PC-3 (cell line): ENCODE data around the gene TMEM231. TPM values are rescaled to one million over a fixed set of nuclear protein-coding genes. Genes with fewer than 3 reads are reported as not detected.

ENCODE experiments used
- ATAC-seq: fragments of 200-7000 bp; cut with Tn5 transposase; 2 replicates; pipeline ENCODE4 v1.9.1; 2020; ENCODE audit warnings: mild to moderate bottlenecking, moderate library complexity
- BruUV-seq: library from RNA; stranded (reverse); fragments of 400-500 nt; replicated peaks from 2 replicates; lab custom pipeline; 2021; lab: Mats Ljungman, UMichigan
- CTCF ChIA-PET: fragments of 300-600 bp; sonication (Branson Sonifier 250); formaldehyde crosslinking; loops from one replicate; lab custom pipeline; 2022; ENCODE audit warnings: antibody characterized with exemption; lab: Charles Lee
- POLR2A ChIA-PET: fragments of 300-600 bp; sonication (Branson Sonifier 250); formaldehyde crosslinking; loops from one replicate; lab custom pipeline; 2022; ENCODE audit warnings: antibody characterized with exemption; ENCODE audit not compliant: unreplicated experiment; lab: Charles Lee
- DNase-seq: peaks from one replicate; pipeline ENCODE4 v3.0.0-alpha.2; 2015
- H2AFZ ChIP-seq: fragments of 300-600 bp; sonication (generic); 2 replicates; pipeline ENCODE4 v1.6.0; 2016; ENCODE audit warnings: antibody characterized with exemption, low read length
- H3F3A ChIP-seq: fragments of 300-600 bp; sonication (generic); one replicate; pipeline ENCODE4 v1.6.0; 2017; ENCODE audit warnings: antibody characterized with exemption, low read length, control low read depth, mild to moderate bottlenecking; ENCODE audit not compliant: unreplicated experiment
- H3K27ac ChIP-seq: fragments of 300-600 bp; sonication (generic); 2 replicates; pipeline ENCODE4 v1.5.1; 2016; ENCODE audit warnings: mild to moderate bottlenecking, low read length
- H3K27me3 ChIP-seq: fragments of 300-600 bp; sonication (generic); 2 replicates; pipeline ENCODE4 v1.6.1; 2016; ENCODE audit warnings: low read length, mixed read lengths
- H3K36me3 ChIP-seq: fragments of 300-600 bp; sonication (generic); 2 replicates; pipeline ENCODE4 v1.6.1; 2016; ENCODE audit warnings: low read depth, mixed run types, low read length, mixed read lengths
- H3K4me1 ChIP-seq: fragments of 300-600 bp; sonication (generic); 2 replicates; pipeline ENCODE4 v1.5.1; 2016; ENCODE audit warnings: low read length; ENCODE audit not compliant: insufficient read depth
- H3K4me2 ChIP-seq: fragments of 300-600 bp; sonication (generic); 2 replicates; pipeline ENCODE4 v1.6.0; 2016; ENCODE audit warnings: low read length
- H3K4me3 ChIP-seq: fragments of 300-600 bp; sonication (generic); 2 replicates; pipeline ENCODE4 v1.5.1; 2016; ENCODE audit warnings: mild to moderate bottlenecking, low read length, mixed read lengths
- H3K79me2 ChIP-seq: fragments of 300-600 bp; sonication (generic); 2 replicates; pipeline ENCODE4 v1.6.1; 2017; ENCODE audit warnings: low read length, mixed read lengths
- H3K9ac ChIP-seq: fragments of 300-600 bp; sonication (generic); 2 replicates; pipeline ENCODE4 v1.6.0; 2016; ENCODE audit warnings: mild to moderate bottlenecking, low read length
- H3K9me2 ChIP-seq: fragments of 300-600 bp; sonication (generic); replicated peaks from 2 replicates; pipeline ENCODE4 v1.6.1; 2016; ENCODE audit warnings: mixed run types, low read length, mixed read lengths
- H3K9me3 ChIP-seq: fragments of 300-600 bp; sonication (generic); 2 replicates; pipeline ENCODE4 v1.6.1; 2016; ENCODE audit warnings: low read length, mixed read lengths
- H4K20me1 ChIP-seq: fragments of 300-600 bp; sonication (generic); 2 replicates; pipeline ENCODE4 v1.6.1; 2016; ENCODE audit warnings: low read length, mixed read lengths
- CTCF ChIP-seq: fragments of 300-600 bp; sonication (generic); conservative IDR thresholded peaks from 2 replicates; pipeline ENCODE4 v1.5.1; 2017; ENCODE audit warnings: antibody characterized with exemption, low read depth, mild to moderate bottlenecking, low read length
- EZH2 ChIP-seq: fragments of 300-600 bp; sonication (generic); IDR thresholded peaks from one replicate; pipeline ENCODE4 v1.6.1; 2017; ENCODE audit warnings: antibody characterized with exemption, mild to moderate bottlenecking, low read length; ENCODE audit not compliant: unreplicated experiment
- EZH2phosphoT487 ChIP-seq: fragments of 300-600 bp; sonication (generic); IDR thresholded peaks from 2 replicates; pipeline ENCODE4 v1.6.1; 2018; ENCODE audit warnings: mild to moderate bottlenecking, antibody characterized with exemption, low read length, borderline replicate concordance
- intact Hi-C: fragments of 100-400 bp; cut with micrococcal nuclease; formaldehyde crosslinking; loops from 2 replicates; pipeline ENCODE4 v1.9.0; 2023
- total RNA-seq: library from RNA; depleted of rRNA; stranded (reverse); fragments of >200 nt; gene quantifications from 2 replicates; pipeline ENCODE4 v1.2.3, GENCODE V29; 2014

TMEM231 gene
- total RNA-seq, 1 experiment from 2014 or later, result 20.2 TPM

- no peak overlapping the region for H3K4me3 ChIP-seq
- H3F3A ChIP-seq, result no peaks in the 10 kb centered on the region
- no peaks in the 10 kb centered on the region for H4K20me1 ChIP-seq
- H3K27ac ChIP-seq, result no peak overlapping the region
- no peak overlapping the region for H2AFZ ChIP-seq
- ATAC-seq (no peak), DNase-seq (no peak)
- POLR2A ChIA-PET, result no interaction called here
- no peaks in the 10 kb centered on the region for H3K9me3 ChIP-seq
- no peaks in the 10 kb centered on the region for H3K9me2 ChIP-seq
- H3K9ac ChIP-seq, result no peak overlapping the region
- H3K4me2 ChIP-seq, result no peak overlapping the region
- H3K4me1 ChIP-seq, result no peaks in the 10 kb centered on the region
- H3K36me3 ChIP-seq, result peaks cover 12% of the 10 kb centered on the region; the same call in 1 of the 2 replicates
- H3K79me2 ChIP-seq, result no peaks in the 10 kb centered on the region
- H3K27me3 ChIP-seq, result no peaks in the 10 kb centered on the region
- TF ChIP-seq EZH2phosphoT487, result no peak
- no peak for TF ChIP-seq CTCF
- intact Hi-C loops, result no loop called here
- no TSS peak for BruUV-seq
- CTCF ChIA-PET, result no interaction called here
Observed at GRCh38 chr16:75578212-75578611, 22.2 kb upstream of the TMEM231 start.

- ATAC-seq (no peak), DNase-seq (no peak)
- no peak overlapping the region for H3K9ac ChIP-seq
- no peaks in the 10 kb centered on the region for H3K79me2 ChIP-seq
- H3K9me2 ChIP-seq, result no peaks in the 10 kb centered on the region
- H3K36me3 ChIP-seq, result peaks cover 15% of the 10 kb centered on the region
- TF ChIP-seq EZH2phosphoT487, result no peak
- TF ChIP-seq EZH2, result no peak
- TF ChIP-seq CTCF, result no peak
- intact Hi-C loops, result no loop called here
- POLR2A ChIA-PET, result no interaction called here
- H3F3A ChIP-seq, result no peaks in the 10 kb centered on the region
- H2AFZ ChIP-seq, result no peak overlapping the region
- no peak overlapping the region for H3K4me3 ChIP-seq
- CTCF ChIA-PET, result no interaction called here
- no TSS peak for BruUV-seq
- H3K4me2 ChIP-seq, result no peak overlapping the region
- no peaks in the 10 kb centered on the region for H3K4me1 ChIP-seq
- no peaks in the 10 kb centered on the region for H3K27me3 ChIP-seq
- no peaks in the 10 kb centered on the region for H3K9me3 ChIP-seq
- no peak overlapping the region for H3K27ac ChIP-seq
- no peaks in the 10 kb centered on the region for H4K20me1 ChIP-seq
Observed at GRCh38 chr16:75576384-75576811, 20.3 kb upstream of the TMEM231 start.

GRCh38 chr16:75575958-75576357, 19.9 kb upstream of the TMEM231 start:
- H2AFZ ChIP-seq, result no peak overlapping the region
- H3K4me3 ChIP-seq, result no peak overlapping the region
- no peaks in the 10 kb centered on the region for H4K20me1 ChIP-seq
- ChIA-PET POLR2A (no interaction called here), CTCF (no interaction called here)
- intact Hi-C loops, result no loop called here
- no peaks in the 10 kb centered on the region for H3K27me3 ChIP-seq
- BruUV-seq, result no TSS peak
- H3K79me2 ChIP-seq, result no peaks in the 10 kb centered on the region
- no peak overlapping the region for H3K9ac ChIP-seq
- H3K4me1 ChIP-seq, result no peaks in the 10 kb centered on the region
- no peak for ATAC-seq
- no peak overlapping the region for H3K4me2 ChIP-seq
- no peaks in the 10 kb centered on the region for H3K9me2 ChIP-seq
- DNase-seq, result no peak
- H3K9me3 ChIP-seq, result no peaks in the 10 kb centered on the region
- no peak overlapping the region for H3K27ac ChIP-seq
- no peak for TF ChIP-seq CTCF
- TF ChIP-seq EZH2, result no peak
- TF ChIP-seq EZH2phosphoT487, result no peak
- H3F3A ChIP-seq, result no peaks in the 10 kb centered on the region
- peaks cover 15% of the 10 kb centered on the region for H3K36me3 ChIP-seq
